Endothelial cell of umbilical vein (primary cell): Measurements from ENCODE around the gene MECP2. TPM values are rescaled to one million over a fixed set of nuclear protein-coding genes. Genes with fewer than 3 reads are reported as not detected.

Experiments used
- BruUV-seq: library from RNA; stranded (reverse); fragments of 400-500 nt; replicated peaks from 2 replicates; lab custom pipeline; 2021; lab: Mats Ljungman, UMichigan
- CTCF ChIA-PET: fragments of 300-600, 350-600 bp; sonication (Branson Sonifier 250); formaldehyde crosslinking; loops from one replicate; lab custom pipeline; 2021; ENCODE audit warnings: antibody characterized with exemption, inconsistent platforms; lab: Charles Lee
- POLR2A ChIA-PET: fragments of 300-600, 350-600 bp; sonication (Branson Sonifier 250); formaldehyde crosslinking; loops from one replicate; lab custom pipeline; 2021; ENCODE audit warnings: antibody characterized with exemption, inconsistent platforms; lab: Charles Lee
- DNase-seq: peaks from one replicate; pipeline ENCODE4 v3.0.0-alpha.2; 2011; ENCODE audit warnings: low read depth, low spot score
- FAIRE-seq: peaks from 2 replicates; lab custom pipeline; 2011; peaks lifted over from hg19 to GRCh38; lab: Jason Lieb, UNC
- H2AFZ ChIP-seq: 2 replicates; pipeline ENCODE4 v1.6.0; 2012; ENCODE audit warnings: low read depth, low read length, control low read depth, inconsistent platforms
- H3K27ac ChIP-seq: 2 replicates; pipeline ENCODE4 v1.5.1; 2011; ENCODE audit warnings: low read depth, mild to moderate bottlenecking, control low read depth, low read length, moderate library complexity; ENCODE audit not compliant: insufficient read depth
- H3K27me3 ChIP-seq, 2 experiments: 2 replicates each; pipeline versions ENCODE4 v1.6.0 to v1.6.1; 2011; ENCODE audit warnings: low read length in 2 of 2, mixed read lengths in 1 of 2; ENCODE audit not compliant: control insufficient read depth in 2 of 2, insufficient read depth in 2 of 2
- H3K36me3 ChIP-seq, 2 experiments: 2 replicates in 1 of 2; 3 replicates in 1 of 2; pipeline ENCODE4 v1.5.1; 2011; ENCODE audit warnings: low read length in 2 of 2, mild to moderate bottlenecking in 1 of 2, moderate library complexity in 1 of 2; ENCODE audit not compliant: control insufficient read depth in 2 of 2, insufficient read depth in 2 of 2; ENCODE audit errors: extremely low read depth in 1 of 2
- H3K4me1 ChIP-seq: 3 replicates; pipeline ENCODE4 v1.5.1; 2011; ENCODE audit warnings: mild to moderate bottlenecking, low read length; ENCODE audit not compliant: control insufficient read depth, insufficient read depth; ENCODE audit errors: extremely low read depth
- H3K4me2 ChIP-seq: 2 replicates; pipeline ENCODE4 v1.6.1; 2011; ENCODE audit warnings: low read length, control low read depth, mixed read lengths; ENCODE audit not compliant: insufficient read depth
- H3K4me3 ChIP-seq, 3 experiments: fragments of 200-600 bp in 1 of 3; sonication (generic), shearing (Covaris generic) in 1 of 3; replicated peaks in 1 of 3; 2 replicates each; pipeline ENCODE4 v1.5.1; 2011 to 2016; ENCODE audit warnings: control low read depth in 3 of 3, low read length in 3 of 3, mild to moderate bottlenecking in 2 of 3, inconsistent platforms in 1 of 3, low read depth in 1 of 3, moderate library complexity in 1 of 3; ENCODE audit not compliant: insufficient read depth in 1 of 3
- H3K79me2 ChIP-seq: 2 replicates; pipeline ENCODE4 v1.6.0; 2012; ENCODE audit warnings: low read length, inconsistent platforms; ENCODE audit not compliant: control insufficient read depth, insufficient read depth
- H3K9ac ChIP-seq: replicated peaks from 2 replicates; pipeline ENCODE3; 2011; ENCODE audit warnings: low read length, control low read depth; ENCODE audit not compliant: insufficient read depth; ENCODE audit errors: extremely low read depth
- H3K9me1 ChIP-seq: replicated peaks from 3 replicates; pipeline ENCODE4 v1.6.0; 2011; ENCODE audit warnings: mild to moderate bottlenecking, low read length; ENCODE audit not compliant: control insufficient read depth, insufficient read depth; ENCODE audit errors: extremely low read depth
- H3K9me3 ChIP-seq: replicated peaks from 2 replicates; pipeline ENCODE4 v1.5.1; 2012; ENCODE audit warnings: low read length, inconsistent platforms; ENCODE audit not compliant: control insufficient read depth, insufficient read depth
- H4K20me1 ChIP-seq: replicated peaks from 2 replicates; pipeline ENCODE3; 2011; ENCODE audit warnings: mild to moderate bottlenecking, low read length; ENCODE audit not compliant: control insufficient read depth, insufficient read depth; ENCODE audit errors: extremely low read depth
- CTCF ChIP-seq, 2 donors: IDR thresholded peaks; 1 replicate in 1 of 2; 2 replicates in 1 of 2; pipeline ENCODE4 v1.5.1; 2011; ENCODE audit warnings: low read length in 2 of 2, mild to moderate bottlenecking in 2 of 2, moderate library complexity in 2 of 2, control low read depth in 1 of 2, inconsistent platforms in 1 of 2, low read depth in 1 of 2; ENCODE audit not compliant: insufficient read depth in 1 of 2; ENCODE audit errors: extremely low read depth in 1 of 2
- EZH2 ChIP-seq: IDR thresholded peaks from 2 replicates; pipeline ENCODE4 v1.6.1; 2012; ENCODE audit warnings: borderline replicate concordance, low read depth, mild to moderate bottlenecking, moderate library complexity, low read length, inconsistent platforms; ENCODE audit not compliant: severe bottlenecking
- FOS ChIP-seq: IDR thresholded peaks from 2 replicates; pipeline ENCODE4 v1.6.1; 2011; ENCODE audit warnings: mild to moderate bottlenecking, low read length, moderate library complexity, borderline replicate concordance; ENCODE audit not compliant: insufficient read depth
- GATA2 ChIP-seq: IDR thresholded peaks from 2 replicates; pipeline ENCODE4 v1.7.0; 2011; ENCODE audit warnings: low read depth, mild to moderate bottlenecking, moderate library complexity, mixed read lengths, low read length; ENCODE audit not compliant: insufficient read length, insufficient read depth
- JUN ChIP-seq: IDR thresholded peaks from 2 replicates; pipeline ENCODE4 v1.6.1; 2011; ENCODE audit warnings: borderline replicate concordance, low read depth; ENCODE audit not compliant: insufficient read length, insufficient read depth
- MYC ChIP-seq: IDR thresholded peaks from one replicate; pipeline ENCODE4 v1.6.1; 2011; ENCODE audit warnings: mild to moderate bottlenecking, low read depth, low read length
- POLR2A ChIP-seq: IDR thresholded peaks from 2 replicates; pipeline ENCODE4 v1.6.1; 2012; ENCODE audit warnings: low read depth, mild to moderate bottlenecking, control low read depth, low read length
- POLR2AphosphoS5 ChIP-seq: IDR thresholded peaks from 2 replicates; pipeline ENCODE4 v1.6.1; 2012; ENCODE audit warnings: low read depth, mild to moderate bottlenecking, control low read depth, low read length, moderate library complexity; ENCODE audit not compliant: insufficient read depth
- dilution Hi-C: fragments of 300-500 bp; cut with MboI; formaldehyde crosslinking; loops from one replicate; pipeline ENCODE4 v1.15.0; 2019; ENCODE audit warnings: low sequenced_read_pairs; ENCODE audit not compliant: extremely low pct_ligation_motif_present
- intact Hi-C: fragments of 100-400 bp; cut with micrococcal nuclease; formaldehyde crosslinking; loops from one replicate; pipeline ENCODE4 v1.10.0; 2022
- polyA plus RNA-seq, 4 experiments: library from polyadenylated mRNA; depleted of rRNA in 3 of 4; stranded (reverse) in 3 of 4; unstranded in 1 of 4; fragments of >200 nt; gene quantifications; 2 replicates each; pipeline versions ENCODE4 v1.2.1 to v1.2.3, GENCODE V29; 2011 to 2012; ENCODE audit warnings: missing spikeins in 1 of 4
- total RNA-seq: library from RNA; stranded (reverse); gene quantifications from 2 replicates; pipeline ENCODE4 v1.2.3, GENCODE V29; 2021
- TF ChIP-seq, protein P1 (sequence below): IDR thresholded peaks from 2 replicates; pipeline ENCODE4 v1.6.1; 2011; ENCODE audit not compliant: insufficient read depth, insufficient read length

Gene MECP2
- total and polyA plus RNA-seq, 2 donors (not counting 3 experiments of a cell fraction or from before 2014, with no cell fraction given): 9.0 to 45.3 TPM

DNA sequence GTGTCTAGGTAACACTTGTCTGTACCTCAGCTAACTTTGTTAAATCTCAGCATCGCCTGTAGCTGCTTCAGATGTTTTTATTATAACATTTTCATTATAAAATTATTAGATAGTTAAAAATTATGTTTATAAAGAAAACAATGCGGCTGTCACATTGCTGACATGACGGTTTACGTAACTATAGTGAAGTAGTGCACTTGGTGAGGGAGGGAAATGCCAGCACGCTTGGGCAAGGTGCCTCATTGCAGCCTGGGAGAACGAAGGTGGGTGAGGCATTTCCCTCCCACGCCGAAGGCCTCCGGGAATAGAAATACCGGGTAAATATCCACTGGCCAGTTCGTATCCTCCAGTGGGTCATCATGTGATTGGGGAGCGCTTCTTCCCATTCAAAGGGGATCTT lies 109.0 kb downstream of the MECP2 start:
- H3K4me1 ChIP-seq: peaks cover 10% of the 10 kb centered on the region
- no peak overlapping the region for H3K27ac ChIP-seq
- ChIA-PET POLR2A (no interaction called here), CTCF (interaction anchor here (0.6 kb wide), 1 partner anchor 72 kb away, joined by 3 read pairs; no protein-coding TSS in a partner anchor)
- H3K9me1 ChIP-seq: no peaks in the 10 kb centered on the region
- no peaks in the 10 kb centered on the region for H3K79me2 ChIP-seq
- no peak for TF ChIP-seq CTCF (IDR thresholded peaks at IDR 0.05; ENCODE audit: extremely low read depth in 1 of 2, insufficient read depth in 1 of 2, low read depth in 1 of 2, low read length in 2 of 2)
- TF ChIP-seq, protein P1, sequence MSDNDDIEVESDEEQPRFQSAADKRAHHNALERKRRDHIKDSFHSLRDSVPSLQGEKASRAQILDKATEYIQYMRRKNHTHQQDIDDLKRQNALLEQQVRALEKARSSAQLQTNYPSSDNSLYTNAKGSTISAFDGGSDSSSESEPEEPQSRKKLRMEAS: no peak
- no peak for TF ChIP-seq FOS
- no peak for TF ChIP-seq POLR2AphosphoS5
- no peak for TF ChIP-seq POLR2A
- no peak for TF ChIP-seq JUN
- no peak for TF ChIP-seq EZH2
- TF ChIP-seq GATA2: no peak
- no peak for TF ChIP-seq MYC
- intact Hi-C loops (no loop called here), dilution Hi-C loops (no loop called here)
- H3K4me3 ChIP-seq: no peak overlapping the region
- FAIRE-seq: no peak
- no peaks in the 10 kb centered on the region for H3K36me3 ChIP-seq
- DNase-seq: no peak
- H2AFZ ChIP-seq: no peak overlapping the region
- H4K20me1 ChIP-seq: no peaks in the 10 kb centered on the region
- BruUV-seq: no TSS peak
- no peaks in the 10 kb centered on the region for H3K9me3 ChIP-seq
- no peak overlapping the region for H3K9ac ChIP-seq
- no peaks in the 10 kb centered on the region for H3K27me3 ChIP-seq
- no peak overlapping the region for H3K4me2 ChIP-seq
